ENCODE data around the gene PITX1.
A peak's percentile ranks its signal among the peaks of the same experiment; 100 is the strongest.
"Not testable (repeated sequence)": the region's sequence is repeated elsewhere in the genome, so short reads cannot be mapped to it uniquely, and the experiment has no call there.

Gene PITX1

GRCh38 chr5:135008981-135009735, 24.9 kb downstream of the PITX1 start:
- DNase-seq, result peak; percentile 62

DNA sequence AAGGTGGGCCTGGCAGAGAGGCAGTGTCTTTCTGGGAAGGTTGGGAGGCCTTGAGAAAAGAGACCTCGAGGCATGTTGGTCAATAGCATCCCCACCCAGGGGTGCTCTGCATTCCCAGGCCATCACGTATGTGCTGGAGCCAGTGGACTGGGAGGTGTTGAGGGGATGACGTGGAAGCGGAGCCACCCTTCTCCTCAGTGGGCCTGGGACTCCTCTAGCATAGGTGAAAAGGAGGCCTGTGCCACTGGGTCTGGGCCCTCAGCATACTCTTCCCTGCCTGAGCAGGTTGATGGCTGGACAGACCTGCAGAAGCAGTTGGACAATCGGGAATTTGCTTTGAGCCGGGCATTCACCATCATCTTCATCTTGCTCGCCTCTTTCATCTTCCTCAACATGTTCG, 25.5 kb downstream of the PITX1 start:
- no peak for DNase-seq

- DNase-seq, result no peak
Measured at GRCh38 chr5:135007749-135008363, 26.2 kb downstream of the PITX1 start.

DNA sequence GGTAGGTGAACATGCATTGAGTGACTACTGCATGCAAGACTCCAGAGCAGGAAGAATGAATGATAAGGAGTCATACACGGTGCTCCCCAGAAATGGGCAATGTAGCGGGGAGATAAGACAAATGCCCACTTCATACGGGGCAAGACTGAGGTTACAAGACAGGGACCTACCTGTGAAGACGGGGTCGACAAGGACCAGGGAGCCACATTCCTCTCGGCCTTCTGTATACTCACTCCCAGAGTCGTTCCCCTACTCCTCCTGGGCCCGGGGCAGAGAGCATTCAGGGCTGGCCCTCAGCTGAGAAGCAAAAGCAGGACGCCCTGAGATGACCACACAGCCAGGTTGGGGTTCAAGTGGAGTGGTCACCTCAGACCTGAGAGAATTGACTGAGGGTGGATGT, 26.7 kb downstream of the PITX1 start:
- DNase-seq, result no peak

- no peak for DNase-seq
Measured at GRCh38 chr5:135005076-135005475, 29.0 kb downstream of the PITX1 start.

GRCh38 chr5:135004376-135004775, 29.7 kb downstream of the PITX1 start:
- no peak for DNase-seq

DNA sequence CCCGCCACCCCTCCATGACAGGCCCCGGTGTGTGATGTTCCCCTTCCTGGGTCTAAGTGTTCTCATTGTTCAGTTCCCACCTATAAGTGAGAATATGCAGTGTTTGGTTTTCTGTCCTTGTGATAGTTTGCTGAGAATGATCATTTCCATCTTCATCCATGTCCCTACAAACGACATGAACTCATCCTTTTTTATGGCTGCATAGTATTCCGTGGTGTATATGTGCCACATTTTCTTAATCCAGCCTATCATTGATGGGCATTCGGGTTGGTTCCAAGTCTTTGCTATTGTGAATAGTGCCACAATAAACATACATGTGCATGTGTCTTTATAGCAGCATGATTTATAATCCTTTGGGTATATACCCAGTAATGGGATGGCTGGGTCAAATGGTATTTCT, 36.0 kb downstream of the PITX1 start:
- DNase-seq, result not testable (repeated sequence)

- no peak for DNase-seq
Measured at GRCh38 chr5:134997015-134997414, 37.0 kb downstream of the PITX1 start.

DNA sequence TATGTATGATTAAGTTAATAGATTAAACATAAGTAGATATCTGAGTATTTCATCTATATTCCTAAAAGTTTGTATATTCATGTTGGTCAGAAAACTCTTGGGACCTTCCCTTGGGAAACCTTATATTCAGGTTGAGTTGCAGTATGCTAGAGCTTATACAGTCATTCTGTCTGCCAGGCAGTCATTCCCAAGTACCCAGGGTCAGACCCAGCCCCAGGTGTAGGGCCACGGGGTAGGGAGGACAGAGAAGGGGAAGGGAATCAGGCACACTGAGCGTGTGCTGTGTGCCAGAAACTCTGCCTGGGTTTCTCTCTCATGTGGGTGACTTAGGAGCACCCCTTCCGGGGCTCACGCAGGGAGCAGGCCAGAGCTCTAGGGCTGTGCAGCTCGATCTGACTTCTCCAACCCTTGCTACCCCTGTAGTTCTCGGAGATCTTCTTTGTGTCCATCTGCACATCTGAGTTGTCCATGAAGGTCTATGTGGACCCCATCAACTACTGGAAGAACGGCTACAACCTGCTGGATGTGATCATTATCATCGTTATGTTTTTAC, 38.1 kb downstream of the PITX1 start:
- no peak for DNase-seq

- no peak for DNase-seq
Measured at GRCh38 chr5:134994560-134995156, 39.4 kb downstream of the PITX1 start.

DNA sequence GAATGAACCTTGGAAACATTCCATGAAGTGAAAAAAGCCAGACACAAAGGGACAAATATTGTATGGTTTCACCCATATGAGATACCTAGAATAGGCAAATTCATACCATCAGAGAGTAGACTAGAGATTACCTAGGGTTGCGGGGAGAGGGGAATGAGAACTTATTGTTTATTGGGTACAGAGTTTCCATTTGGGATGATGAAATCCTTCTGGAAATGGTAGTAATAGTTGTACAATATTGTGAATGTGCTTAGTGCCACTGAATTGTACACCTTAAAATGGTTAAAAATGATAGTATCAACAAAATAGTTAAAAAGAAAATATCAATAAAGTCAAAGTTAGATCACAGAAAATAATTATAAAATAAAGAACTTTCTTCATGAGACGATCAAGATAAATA, 40.9 kb downstream of the PITX1 start:
- no peak for DNase-seq

- no peak for DNase-seq
Measured at GRCh38 chr5:134992148-134992547, 41.9 kb downstream of the PITX1 start.

DNA sequence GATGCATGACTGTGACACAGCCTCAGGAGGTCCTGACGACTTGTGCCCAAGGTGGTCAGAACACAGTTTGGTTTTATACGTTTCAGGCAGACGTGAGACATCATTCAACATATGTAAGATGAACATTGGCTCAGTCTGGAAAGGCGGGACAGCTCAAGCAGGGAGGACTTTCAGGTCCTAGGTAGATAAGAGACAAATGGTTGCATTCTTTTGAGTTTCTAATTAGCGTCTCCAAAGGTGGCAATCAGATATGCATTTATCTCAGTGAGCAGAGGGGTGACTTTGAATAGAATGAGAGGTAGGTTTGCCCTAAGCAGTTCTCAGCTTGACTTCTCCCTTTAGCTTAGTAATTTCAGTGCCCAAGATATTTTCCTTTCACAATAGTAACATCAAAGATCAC, 43.8 kb downstream of the PITX1 start:
- DNase-seq, result not testable (repeated sequence)

GRCh38 chr5:134989266-134989830, 44.7 kb downstream of the PITX1 start:
- no peak for DNase-seq

DNA sequence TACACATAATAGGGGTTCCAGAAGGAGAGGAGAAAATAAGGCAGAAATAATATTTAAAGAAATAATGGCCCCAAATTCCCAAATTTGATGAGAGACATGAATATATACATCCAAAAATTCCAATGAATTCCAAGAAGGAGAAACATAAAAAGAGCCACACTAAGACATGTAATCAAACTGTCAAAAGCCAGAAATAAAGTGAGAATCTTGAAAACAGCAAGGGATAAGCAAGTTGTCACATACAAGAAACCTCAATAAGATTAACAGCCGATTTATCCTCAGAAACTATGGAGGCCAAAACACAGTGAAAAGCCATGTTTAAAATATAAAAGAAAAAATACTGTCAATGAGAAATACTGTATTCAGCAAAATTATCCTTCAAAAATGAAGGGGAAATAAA, 51.8 kb downstream of the PITX1 start:
- no peak for DNase-seq

- DNase-seq, result no peak
Measured at GRCh38 chr5:134979416-134979815, 54.6 kb downstream of the PITX1 start.
